Mesenchymal stem cell (in vitro differentiated cells and primary cell): ENCODE data around the gene AGPAT1.
"Not testable (repeated sequence)": the region's sequence is repeated elsewhere in the genome, so short reads cannot be mapped to it uniquely, and the experiment has no call there.

Source experiments
- DNase-seq: peaks from one replicate; pipeline ENCODE4 v3.0.0-alpha.2; 2013
- H2AFZ ChIP-seq: one replicate; pipeline ENCODE4 v1.6.1; 2013; ENCODE audit warnings: low read depth, mild to moderate bottlenecking, control low read depth, inconsistent platforms, low read length, moderate library complexity
- H2AK5ac ChIP-seq: 2 replicates; pipeline ENCODE4 v1.6.1; 2013; ENCODE audit warnings: low read length, moderate library complexity, mild to moderate bottlenecking, inconsistent platforms; ENCODE audit not compliant: severe bottlenecking
- H2BK120ac ChIP-seq: one replicate; pipeline ENCODE4 v1.6.1; 2013; ENCODE audit warnings: low read depth, mild to moderate bottlenecking, inconsistent platforms, low read length, moderate library complexity
- H2BK12ac ChIP-seq, 2 experiments: one replicate each; pipeline ENCODE4 v1.6.1; 2013; ENCODE audit warnings: inconsistent platforms in 2 of 2, low read length in 2 of 2, mild to moderate bottlenecking in 2 of 2, moderate library complexity in 2 of 2, control low read depth in 1 of 2
- H2BK15ac ChIP-seq: one replicate; pipeline ENCODE4 v1.6.1; 2013; ENCODE audit warnings: mild to moderate bottlenecking, low read depth, inconsistent platforms; ENCODE audit not compliant: poor library complexity, severe bottlenecking
- H2BK5ac ChIP-seq: 2 replicates; pipeline ENCODE4 v1.6.1; 2013; ENCODE audit warnings: low read depth, mild to moderate bottlenecking, low read length, control low read depth, inconsistent platforms; ENCODE audit not compliant: poor library complexity, severe bottlenecking
- H3K14ac ChIP-seq, 2 experiments: one replicate each; pipeline ENCODE4 v1.6.1; 2013; ENCODE audit warnings: inconsistent platforms in 2 of 2, low read length in 2 of 2, control low read depth in 1 of 2, mild to moderate bottlenecking in 1 of 2, moderate library complexity in 1 of 2
- H3K18ac ChIP-seq, 2 experiments: one replicate each; pipeline ENCODE4 v1.6.1; 2013; ENCODE audit warnings: inconsistent platforms in 2 of 2, low read length in 2 of 2, control low read depth in 1 of 2, low read depth in 1 of 2, mild to moderate bottlenecking in 1 of 2
- H3K23ac ChIP-seq, 2 experiments: one replicate each; pipeline ENCODE4 v1.6.1; 2013; ENCODE audit warnings: inconsistent platforms in 2 of 2, low read length in 2 of 2, mild to moderate bottlenecking in 2 of 2, moderate library complexity in 2 of 2, control low read depth in 1 of 2
- H3K27ac ChIP-seq: 2 replicates; pipeline ENCODE4 v1.5.1; 2013; ENCODE audit warnings: mild to moderate bottlenecking, moderate library complexity, low read length, control low read depth, inconsistent platforms; ENCODE audit not compliant: poor library complexity, severe bottlenecking
- H3K27me3 ChIP-seq, 2 experiments: 2 replicates each; pipeline versions ENCODE4 v1.6.1 to v1.7.0; 2013; ENCODE audit warnings: low read length in 2 of 2, mild to moderate bottlenecking in 2 of 2, moderate library complexity in 2 of 2, control low read depth in 1 of 2, inconsistent platforms in 1 of 2; ENCODE audit not compliant: control insufficient read depth in 1 of 2, insufficient read depth in 1 of 2
- H3K36me3 ChIP-seq, 2 experiments: 2 replicates each; pipeline versions ENCODE4 v1.6.1 to v1.7.0; 2013; ENCODE audit warnings: low read length in 2 of 2, control low read depth in 1 of 2, inconsistent platforms in 1 of 2, low read depth in 1 of 2, mild to moderate bottlenecking in 1 of 2; ENCODE audit not compliant: insufficient read depth in 2 of 2, control insufficient read depth in 1 of 2
- H3K4ac ChIP-seq, 2 experiments: one replicate each; pipeline ENCODE4 v1.6.1; 2013; ENCODE audit warnings: inconsistent platforms in 2 of 2, low read length in 2 of 2, mild to moderate bottlenecking in 2 of 2, moderate library complexity in 2 of 2, control low read depth in 1 of 2, low read depth in 1 of 2
- H3K4me1 ChIP-seq: 2 replicates; pipeline ENCODE4 v1.6.1; 2013; ENCODE audit warnings: low read depth, low read length, control low read depth; ENCODE audit not compliant: control insufficient read depth, insufficient read depth
- H3K4me2 ChIP-seq: 2 replicates; pipeline ENCODE4 v1.6.1; 2013; ENCODE audit warnings: low read length, mild to moderate bottlenecking, inconsistent platforms; ENCODE audit not compliant: poor library complexity, severe bottlenecking
- H3K4me3 ChIP-seq, 2 experiments: 2 replicates each; pipeline versions ENCODE4 v1.5.1 to v1.7.0; 2013; ENCODE audit warnings: low read length in 2 of 2, mild to moderate bottlenecking in 2 of 2, control low read depth in 1 of 2, low read depth in 1 of 2; ENCODE audit not compliant: insufficient read depth in 1 of 2
- H3K79me1 ChIP-seq: replicated peaks from 2 replicates; pipeline ENCODE4 v1.6.1; 2013; ENCODE audit warnings: mild to moderate bottlenecking, control low read depth, low read length, inconsistent platforms; ENCODE audit not compliant: poor library complexity, severe bottlenecking
- H3K9ac ChIP-seq: 2 replicates; pipeline ENCODE4 v1.7.0; 2013; ENCODE audit warnings: mild to moderate bottlenecking, low read length, moderate library complexity
- H3K9me3 ChIP-seq: 2 replicates; pipeline ENCODE4 v1.7.0; 2013; ENCODE audit warnings: mild to moderate bottlenecking, low read length; ENCODE audit not compliant: control insufficient read depth
- H4K8ac ChIP-seq: one replicate; pipeline ENCODE4 v1.6.1; 2013; ENCODE audit warnings: inconsistent platforms, mild to moderate bottlenecking, low read length, moderate library complexity
- H4K91ac ChIP-seq: one replicate; pipeline ENCODE4 v1.6.1; 2013; ENCODE audit warnings: mild to moderate bottlenecking, low read length, inconsistent platforms
- WGBS: methylation state at CpG from one replicate; pipeline ENCODE4 v1.1.7; 2013; ENCODE audit warnings: mixed read lengths; 5-methylcytosine and 5-hydroxymethylcytosine counted together

Gene AGPAT1

DNA sequence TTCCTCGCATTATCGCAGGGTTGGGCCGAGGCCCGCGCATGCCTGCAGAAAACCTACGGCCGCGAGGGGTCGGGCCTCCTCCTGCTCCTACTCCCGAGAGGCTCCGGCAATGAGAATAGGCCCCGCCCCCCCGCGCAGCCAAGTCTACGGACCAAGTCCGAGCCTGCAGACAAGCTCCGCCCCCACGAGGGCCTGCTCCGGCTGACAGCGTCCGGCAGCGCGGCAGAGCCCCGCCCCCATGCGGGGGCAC is 19.7 kb upstream of the AGPAT1 start:
- no peak overlapping the region for H2BK12ac ChIP-seq
- no peak overlapping the region for H2AFZ ChIP-seq
- H3K79me1 ChIP-seq, result peaks cover 12% of the 10 kb centered on the region
- H3K27ac ChIP-seq, result no peak overlapping the region
- no peak overlapping the region for H2BK5ac ChIP-seq
- peaks cover 0 to 2% of the 10 kb centered on the region in 2 experiments for H3K27me3 ChIP-seq
- H3K9me3 ChIP-seq, result no peaks in the 10 kb centered on the region
- no peak overlapping the region for H4K8ac ChIP-seq
- H3K36me3 ChIP-seq, result peaks cover 0 to 4% of the 10 kb centered on the region in 2 experiments
- WGBS, result under 1% methylated on average over 25 of the region's 25 CpGs
- no peak overlapping the region for H2BK15ac ChIP-seq
- no peak overlapping the region for H3K4me2 ChIP-seq
- no peak overlapping the region for H3K4ac ChIP-seq
- peak overlapping the region; percentile 99 for H3K9ac ChIP-seq
- no peak overlapping the region for H4K91ac ChIP-seq
- H3K23ac ChIP-seq, result no peak overlapping the region
- H2BK120ac ChIP-seq, result no peak overlapping the region
- peaks cover 33% of the 10 kb centered on the region for H3K4me1 ChIP-seq
- H2AK5ac ChIP-seq, result no peak overlapping the region
- H3K14ac ChIP-seq, result no peak overlapping the region
- H3K18ac ChIP-seq, result no peak overlapping the region
- H3K4me3 ChIP-seq, result peak overlapping the region; percentile 86 to 95
- peak; percentile 100 for DNase-seq

DNA sequence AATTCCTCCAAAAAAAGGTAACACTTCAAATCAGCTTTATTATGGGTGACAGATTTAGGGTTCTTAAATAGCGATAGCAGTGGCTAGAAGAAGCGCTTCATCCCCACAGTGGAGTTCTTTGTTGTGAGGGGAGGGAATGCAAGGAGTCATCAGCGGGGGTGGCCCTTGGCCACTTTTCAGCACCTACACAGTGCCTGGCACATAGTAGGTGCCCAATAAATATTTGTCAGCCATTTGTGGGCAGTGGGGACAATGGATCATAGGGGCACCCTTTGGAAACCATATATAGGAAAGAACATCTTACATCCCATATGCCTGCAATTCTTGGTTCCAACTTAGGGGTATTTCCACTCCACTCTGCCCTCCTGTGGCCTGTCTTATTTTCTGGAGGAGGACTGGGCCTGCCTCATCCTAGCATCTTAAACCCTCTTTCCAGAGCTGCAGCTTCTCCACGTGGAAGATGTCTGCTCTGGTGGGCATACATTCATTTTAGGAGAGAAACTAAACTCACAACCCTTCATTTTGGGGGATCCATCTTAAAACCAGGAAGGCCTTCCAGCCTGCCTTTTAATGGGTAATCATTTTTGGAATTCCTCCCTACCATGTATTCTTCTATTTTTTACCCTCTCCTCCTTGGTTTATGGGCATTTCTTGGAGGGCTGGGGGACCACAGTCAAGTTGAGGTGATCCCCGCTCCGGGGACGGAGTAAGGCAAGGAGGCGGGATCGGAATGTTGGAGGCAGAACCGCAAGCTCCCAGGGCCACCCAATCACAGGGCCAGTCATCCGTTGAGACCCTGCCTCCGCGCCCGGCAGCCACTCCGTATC is 19.2 kb upstream of the AGPAT1 start:
- H2BK5ac ChIP-seq, result peak overlapping the region; percentile 33
- H3K9me3 ChIP-seq, result no peaks in the 10 kb centered on the region
- no peaks in the 10 kb centered on the region for H3K27me3 ChIP-seq
- peaks cover 35% of the 10 kb centered on the region for H3K4me1 ChIP-seq
- WGBS, result 20% methylated on average over 15 of the region's 15 CpGs
- peaks cover 0 to 4% of the 10 kb centered on the region in 2 experiments for H3K36me3 ChIP-seq
- DNase-seq, result peak; percentile 82
- H3K14ac ChIP-seq, result peak overlapping the region in 1 of 2 experiments; percentile 32
- peak overlapping the region; percentile 69 for H3K4me2 ChIP-seq
- H3K4ac ChIP-seq, result peak overlapping the region; percentile 37 to 93
- peak overlapping the region; percentile 67 for H2BK120ac ChIP-seq
- no peak overlapping the region for H2BK15ac ChIP-seq
- peak overlapping the region; percentile 62 for H4K8ac ChIP-seq
- H3K27ac ChIP-seq, result peak overlapping the region; percentile 95
- peak overlapping the region; percentile 93 for H2AK5ac ChIP-seq
- peak overlapping the region; percentile 83 to 92 for H2BK12ac ChIP-seq
- peak overlapping the region; percentile 92 for H3K9ac ChIP-seq
- H3K4me3 ChIP-seq, result peak overlapping the region in 1 of 2 experiments; percentile 74
- H3K18ac ChIP-seq, result peak overlapping the region; percentile 19 to 35
- no peak overlapping the region for H3K23ac ChIP-seq
- no peak overlapping the region for H2AFZ ChIP-seq
- peak overlapping the region; percentile 48 for H4K91ac ChIP-seq
- peaks cover 12% of the 10 kb centered on the region for H3K79me1 ChIP-seq

DNA sequence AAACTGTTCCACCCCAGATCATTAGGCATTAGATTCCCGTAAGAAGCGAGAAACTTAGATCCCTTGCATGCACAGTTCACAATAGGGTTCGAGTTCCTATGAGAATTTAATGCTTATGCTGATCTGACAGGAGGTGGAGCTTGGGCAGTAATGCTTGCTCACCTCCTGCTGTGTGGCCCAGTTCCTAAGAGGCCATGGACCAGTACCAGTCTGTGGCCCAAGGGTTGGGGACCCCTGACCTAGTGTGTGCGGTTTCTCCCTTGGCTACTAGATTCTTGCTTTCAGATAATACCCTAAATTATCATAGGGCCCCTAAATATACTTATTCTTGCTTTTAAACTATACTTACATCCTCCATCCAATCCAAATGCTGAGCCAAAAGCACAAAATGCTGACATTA is 18.5 kb upstream of the AGPAT1 start:
- peaks cover 0 to 4% of the 10 kb centered on the region in 2 experiments for H3K36me3 ChIP-seq
- H3K79me1 ChIP-seq, result peaks cover 12% of the 10 kb centered on the region
- H2AFZ ChIP-seq, result no peak overlapping the region
- no peaks in the 10 kb centered on the region for H3K9me3 ChIP-seq
- no peak overlapping the region for H3K23ac ChIP-seq
- H2AK5ac ChIP-seq, result peak overlapping the region; percentile 78
- H3K27me3 ChIP-seq, result no peaks in the 10 kb centered on the region
- H2BK15ac ChIP-seq, result no peak overlapping the region
- no peak overlapping the region for H3K4me2 ChIP-seq
- H3K14ac ChIP-seq, result no peak overlapping the region
- WGBS, result 98% methylated on average over 4 of the region's 4 CpGs
- no peak overlapping the region for H4K91ac ChIP-seq
- H3K4me1 ChIP-seq, result peaks cover 35% of the 10 kb centered on the region
- DNase-seq, result no peak
- H3K18ac ChIP-seq, result no peak overlapping the region
- peak overlapping the region in 1 of 2 experiments; percentile 74 for H3K4me3 ChIP-seq
- H2BK5ac ChIP-seq, result no peak overlapping the region
- H4K8ac ChIP-seq, result no peak overlapping the region
- peak overlapping the region in 1 of 2 experiments; percentile 88 for H2BK12ac ChIP-seq
- H3K9ac ChIP-seq, result peak overlapping the region; percentile 92
- no peak overlapping the region for H3K4ac ChIP-seq
- no peak overlapping the region for H2BK120ac ChIP-seq
- H3K27ac ChIP-seq, result peak overlapping the region; percentile 95

DNA sequence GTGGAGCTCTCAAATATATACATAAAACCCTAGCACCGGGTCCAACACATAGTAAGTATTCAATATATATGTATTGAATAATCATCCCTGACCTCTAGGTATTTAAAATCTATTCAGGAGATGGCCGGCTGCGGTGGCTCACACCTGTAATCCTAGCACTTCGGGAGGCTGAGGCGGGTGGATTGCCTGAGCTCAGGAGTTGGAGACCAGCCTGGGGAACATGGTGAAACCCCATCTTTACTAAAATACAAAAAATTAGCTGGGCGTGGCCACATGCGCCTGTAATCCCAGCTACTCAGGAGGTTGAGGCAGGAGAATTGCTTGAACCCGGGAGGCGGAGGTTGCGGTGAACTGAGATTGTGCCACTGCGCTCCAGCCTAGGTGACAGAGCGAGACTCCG is 17.2 kb upstream of the AGPAT1 start:
- H3K36me3 ChIP-seq, H3K14ac ChIP-seq, H2BK12ac ChIP-seq, H2AFZ ChIP-seq, H3K9me3 ChIP-seq, H3K27me3 ChIP-seq, H3K27ac ChIP-seq, H3K23ac ChIP-seq, H3K4me2 ChIP-seq, H2BK5ac ChIP-seq, H2AK5ac ChIP-seq, H3K4me3 ChIP-seq, H3K18ac ChIP-seq, DNase-seq: not testable (repeated sequence)
- Histone ChIP-seq H3K4me1 (peaks cover 38% of the 10 kb centered on the region), H4K8ac (peak overlapping the region; percentile 100), H2BK15ac (peak overlapping the region; percentile 39), H3K4ac (peak overlapping the region in 1 of 2 experiments; percentile 85), H3K79me1 (peaks cover 12% of the 10 kb centered on the region), H2BK120ac (peak overlapping the region; percentile 99), H3K9ac (peak overlapping the region; percentile 36), H4K91ac (peak overlapping the region; percentile 98)
- 96% methylated on average over 8 of the region's 13 CpGs for WGBS
